HG02840 (cell line): ENCODE results near the gene CD82.
"Not testable (repeated sequence)": the region's sequence is repeated elsewhere in the genome, so short reads cannot be mapped to it uniquely, and the experiment has no call there.

Experiments used
- ATAC-seq: cut with Tn5 transposase; IDR thresholded peaks from one replicate; pipeline ENCODE4 v1.9.1; 2021; ENCODE audit warnings: mild to moderate bottlenecking, moderate library complexity, moderate number of reproducible peaks; ENCODE audit not compliant: unreplicated experiment, low FRiP score

Gene CD82

GRCh38 chr11:44559207-44559939, 6.1 kb upstream of the CD82 start:
- peak; percentile 72 for ATAC-seq

GRCh38 chr11:44559940-44560300, 5.5 kb upstream of the CD82 start:
- ATAC-seq = not testable (repeated sequence)

- ATAC-seq = no peak
Measured at GRCh38 chr11:44561275-44561805, 4.1 kb upstream of the CD82 start.

GRCh38 chr11:44561964-44562734, 3.3 kb upstream of the CD82 start:
- ATAC-seq = no peak

- ATAC-seq = no peak
Measured at GRCh38 chr11:44562845-44563460, 2.5 kb upstream of the CD82 start.

GRCh38 chr11:44563711-44564110, 1.8 kb upstream of the CD82 start:
- no peak for ATAC-seq

GRCh38 chr11:44564166-44564565, 1.3 kb upstream of the CD82 start:
- no peak for ATAC-seq

- no peak for ATAC-seq
Measured at GRCh38 chr11:44564670-44565210, 723 bp upstream of the CD82 start.

- ATAC-seq = no peak
Measured at GRCh38 chr11:44565953-44566949, 788 bp downstream of the CD82 start.

GRCh38 chr11:44566952-44567875, 1.8 kb downstream of the CD82 start:
- ATAC-seq = no peak

GRCh38 chr11:44567876-44568256, 2.4 kb downstream of the CD82 start:
- no peak for ATAC-seq

- ATAC-seq = no peak
Measured at GRCh38 chr11:44568331-44568657, 2.8 kb downstream of the CD82 start.

- peak; percentile 45 for ATAC-seq
Measured at GRCh38 chr11:44568658-44569473, 3.4 kb downstream of the CD82 start.

GRCh38 chr11:44570411-44571155, 5.1 kb downstream of the CD82 start:
- no peak for ATAC-seq

- ATAC-seq = no peak
Measured at GRCh38 chr11:44571871-44572270, 6.4 kb downstream of the CD82 start.

- ATAC-seq = no peak
Measured at GRCh38 chr11:44572436-44572835, 7.0 kb downstream of the CD82 start.

GRCh38 chr11:44572884-44573283, 7.4 kb downstream of the CD82 start:
- no peak for ATAC-seq
